GM12878 (cell line): Measurements from ENCODE around the gene NF1. TPM values are rescaled to one million over a fixed set of nuclear protein-coding genes. Genes with fewer than 3 reads are reported as not detected.

Source experiments
- ATAC-seq: fragments of 200-7000 bp; cut with Tn5 transposase; 3 replicates; pipeline ENCODE4 v1.9.1; 2020; ENCODE audit warnings: mild to moderate bottlenecking, moderate library complexity
- BruUV-seq: library from RNA; stranded (reverse); fragments of 400-500 nt; replicated peaks from 2 replicates; lab custom pipeline; 2021; lab: Mats Ljungman, UMichigan
- CTCF ChIA-PET: fragments of 300-600 bp; sonication (Branson Sonifier 250); formaldehyde crosslinking; extraction: SDS; loops from one replicate; lab custom pipeline; 2021; ENCODE audit warnings: inconsistent platforms; lab: Yijun Ruan, JAX
- POLR2A ChIA-PET: fragments of 350-600 bp; formaldehyde crosslinking; extraction: SDS; loops from one replicate; lab custom pipeline; 2021; ENCODE audit warnings: inconsistent platforms; lab: Charles Lee
- RAD21 ChIA-PET: fragments of 300-600 bp; sonication (Branson Sonifier 250); formaldehyde crosslinking; loops from one replicate; lab custom pipeline; 2023; ENCODE audit warnings: antibody characterized with exemption; ENCODE audit not compliant: unreplicated experiment; lab: Charles Lee
- SMC1A ChIA-PET: fragments of 300-600 bp; sonication (Branson Sonifier 250); formaldehyde crosslinking; loops from one replicate; lab custom pipeline; 2023; ENCODE audit not compliant: unreplicated experiment, uncharacterized antibody; lab: Charles Lee
- DNase-seq: peaks from one replicate; pipeline ENCODE4 v3.0.0-alpha.2; 2011; ENCODE audit warnings: low read depth, low spot score
- FAIRE-seq: peaks from 3 replicates; lab custom pipeline; 2011; peaks lifted over from hg19 to GRCh38; lab: Jason Lieb, UNC
- H2AFZ ChIP-seq: 2 replicates; pipeline ENCODE4 v1.6.0; 2011; ENCODE audit warnings: low read depth, low read length, control low read depth; ENCODE audit not compliant: control insufficient read depth
- H3K27ac ChIP-seq: 2 replicates; pipeline ENCODE4 v1.5.1; 2011; ENCODE audit warnings: control low read depth; ENCODE audit not compliant: control insufficient read depth, insufficient read depth
- H3K27me3 ChIP-seq, 2 experiments: replicated peaks in 1 of 2; 2 replicates each; pipeline versions ENCODE4 v1.6.0 to v1.6.1; 2011; ENCODE audit warnings: low read length in 1 of 2; ENCODE audit not compliant: control insufficient read depth in 2 of 2, insufficient read depth in 2 of 2
- H3K36me3 ChIP-seq, 2 experiments: 2 replicates each; pipeline ENCODE4 v1.5.1; 2011; ENCODE audit warnings: low read length in 1 of 2; ENCODE audit not compliant: control insufficient read depth in 2 of 2, insufficient read depth in 2 of 2
- H3K4me1 ChIP-seq: 2 replicates; pipeline ENCODE4 v1.6.1; 2011; ENCODE audit warnings: mild to moderate bottlenecking, low read length, moderate library complexity, mixed read lengths; ENCODE audit not compliant: control insufficient read depth, insufficient read depth
- H3K4me2 ChIP-seq: 2 replicates; pipeline ENCODE4 v1.6.0; 2011; ENCODE audit warnings: control low read depth; ENCODE audit not compliant: control insufficient read depth, insufficient read depth
- H3K4me3 ChIP-seq: fragments of 200-600 bp; sonication (generic); 2 replicates; pipeline ENCODE4 v1.5.1; 2016
- H3K79me2 ChIP-seq: 2 replicates; pipeline ENCODE4 v1.6.0; 2011; ENCODE audit warnings: low read length; ENCODE audit not compliant: control insufficient read depth, insufficient read depth
- H3K9ac ChIP-seq: 2 replicates; pipeline ENCODE4 v1.8.0; 2011; ENCODE audit warnings: low read length, control low read depth, mixed read lengths; ENCODE audit not compliant: control insufficient read depth, insufficient read depth
- H3K9me3 ChIP-seq: replicated peaks from 3 replicates; pipeline ENCODE4 v1.5.1; 2011; ENCODE audit warnings: mild to moderate bottlenecking, low read length; ENCODE audit not compliant: control insufficient read depth, insufficient read depth
- H4K20me1 ChIP-seq: 2 replicates; pipeline ENCODE4 v1.6.0; 2011; ENCODE audit not compliant: control insufficient read depth, insufficient read depth
- CEBPZ ChIP-seq: fragments of 150-350 bp; IDR thresholded peaks from 2 replicates; pipeline ENCODE4 v1.6.1; 2016; ENCODE audit warnings: low read depth, low read length
- CREB1 ChIP-seq: IDR thresholded peaks from 2 replicates; pipeline ENCODE4 v1.6.1; 2012; ENCODE audit warnings: low read depth, mild to moderate bottlenecking, inconsistent platforms
- DPF2 ChIP-seq: fragments of 450-650 bp; IDR thresholded peaks from 2 replicates; pipeline ENCODE4 v1.6.1; 2017; ENCODE audit warnings: mild to moderate bottlenecking
- HSF1 ChIP-seq: fragments of 150-350 bp; IDR thresholded peaks from 2 replicates; pipeline ENCODE4 v1.6.1; 2014; ENCODE audit warnings: mild to moderate bottlenecking, low read depth, low read length
- IRF5 ChIP-seq: fragments of 450-650 bp; IDR thresholded peaks from 2 replicates; pipeline ENCODE4 v1.6.1; 2017; ENCODE audit warnings: borderline replicate concordance
- RAD21 ChIP-seq: IDR thresholded peaks from 2 replicates; pipeline ENCODE4 v1.6.1; 2011; ENCODE audit warnings: mild to moderate bottlenecking, low read depth, low read length, moderate library complexity; ENCODE audit not compliant: insufficient read depth
- RELB ChIP-seq: fragments of 450-650 bp; IDR thresholded peaks from 2 replicates; pipeline ENCODE4 v1.6.1; 2017; ENCODE audit warnings: low read depth, mild to moderate bottlenecking, moderate library complexity
- SMAD1 ChIP-seq: fragments of 450-650 bp; IDR thresholded peaks from 2 replicates; pipeline ENCODE4 v1.6.1; 2018; ENCODE audit warnings: mild to moderate bottlenecking, low read depth; ENCODE audit not compliant: partially characterized antibody
- STAT3 ChIP-seq: IDR thresholded peaks from 2 replicates; pipeline ENCODE4 v1.6.1; 2011; ENCODE audit warnings: low read depth, low read length, improper control_type of control experiment
- WGBS: methylation state at CpG from one replicate; pipeline ENCODE4 v1.1.6; 2016; ENCODE audit warnings: low lambda C conversion rate; ENCODE audit not compliant: insufficient replicate concordance, insufficient coverage; ENCODE audit errors: missing lambda C conversion rate; 5-methylcytosine and 5-hydroxymethylcytosine counted together
- in situ Hi-C: fragments of 300-500 bp; cut with MboI; formaldehyde crosslinking; loops from 9 replicates; pipeline ENCODE4 v1.14.3; 2018; ENCODE audit warnings: mixed read lengths
- intact Hi-C: fragments of 100-400 bp; cut with micrococcal nuclease; formaldehyde crosslinking; loops from one replicate; pipeline ENCODE4 v1.14.2; 2022; ENCODE audit not compliant: unreplicated experiment
- polyA plus RNA-seq, 11 experiments: library from polyadenylated mRNA; depleted of rRNA in 4 of 11; unstranded in 6 of 11; stranded (reverse) in 5 of 11; fragments of >200 nt; fragmentation: Nextera tagmentation in 4 of 11; fragmentation: Illumina TruSeq in 1 of 11; extraction: Ambion mirVana in 4 of 11; extraction: Trizol in 1 of 11; gene quantifications; 1 replicate in 1 of 11; 2 replicates in 10 of 11; pipeline versions ENCODE4 v1.2.1 to v1.2.3, GENCODE V29; 2011 to 2016; ENCODE audit warnings: inconsistent platforms in 2 of 11, missing spikeins in 2 of 11, low read depth in 1 of 11
- total RNA-seq, 4 experiments: library from RNA; depleted of rRNA in 3 of 4; stranded (reverse); fragments of >200 nt in 3 of 4; fragmentation: Illumina TruSeq in 1 of 4; extraction: Trizol in 1 of 4; gene quantifications; 2 replicates each; pipeline versions ENCODE4 v1.2.1 to v1.2.3, GENCODE V29; 2013 to 2021

NF1 gene
- total and polyA plus RNA-seq, 10 of the 15 experiments (the other 5 are each of a cell fraction or from before 2014, with no cell fraction given): 2.5 to 31.8 (median 16.6) TPM

GRCh38 chr17:31397256-31397939 is 302.6 kb downstream of the NF1 start (continued):
- no peak for TF ChIP-seq IRF5

GRCh38 chr17:31398381-31399311 is 303.9 kb downstream of the NF1 start:
- H2AFZ ChIP-seq: no peak overlapping the region
- in situ Hi-C loops: no loop called here
- no peak overlapping the region for H3K9ac ChIP-seq
- H3K4me2 ChIP-seq: no peak overlapping the region
- FAIRE-seq: no peak
- no peaks in the 10 kb centered on the region for H4K20me1 ChIP-seq
- POLR2A ChIA-PET: interaction anchor here (0.6 kb wide), 1 partner anchor 1556 kb away, joined by 3 read pairs; no protein-coding TSS in a partner anchor
- SMC1A ChIA-PET: no interaction called here
- H3K9me3 ChIP-seq: no peaks in the 10 kb centered on the region
- H3K27me3 ChIP-seq: no peaks in the 10 kb centered on the region; a peak in 1 of 4 replicates
- no peaks in the 10 kb centered on the region for H3K4me1 ChIP-seq
- RAD21 ChIA-PET: no interaction called here
- H3K36me3 ChIP-seq: no peaks in the 10 kb centered on the region
- WGBS: 31% methylated on average over 21 of the region's 21 CpGs
- ATAC-seq: peak; percentile 31; the same call in 2 of the 3 replicates
- no peaks in the 10 kb centered on the region for H3K79me2 ChIP-seq
- no peak overlapping the region for H3K4me3 ChIP-seq
- H3K27ac ChIP-seq: no peak overlapping the region
- no TSS peak for BruUV-seq
- CTCF ChIA-PET: no interaction called here
- intact Hi-C loops: no loop called here
- DNase-seq: no peak
- TF ChIP-seq STAT3: no peak
- TF ChIP-seq SMAD1: no peak
- no peak for TF ChIP-seq RELB
- TF ChIP-seq HSF1: no peak
- TF ChIP-seq CREB1: no peak
- no peak for TF ChIP-seq CEBPZ
- TF ChIP-seq RAD21: no peak
- TF ChIP-seq DPF2: no peak
